ENCODE results near the gene IMMT.

DNA sequence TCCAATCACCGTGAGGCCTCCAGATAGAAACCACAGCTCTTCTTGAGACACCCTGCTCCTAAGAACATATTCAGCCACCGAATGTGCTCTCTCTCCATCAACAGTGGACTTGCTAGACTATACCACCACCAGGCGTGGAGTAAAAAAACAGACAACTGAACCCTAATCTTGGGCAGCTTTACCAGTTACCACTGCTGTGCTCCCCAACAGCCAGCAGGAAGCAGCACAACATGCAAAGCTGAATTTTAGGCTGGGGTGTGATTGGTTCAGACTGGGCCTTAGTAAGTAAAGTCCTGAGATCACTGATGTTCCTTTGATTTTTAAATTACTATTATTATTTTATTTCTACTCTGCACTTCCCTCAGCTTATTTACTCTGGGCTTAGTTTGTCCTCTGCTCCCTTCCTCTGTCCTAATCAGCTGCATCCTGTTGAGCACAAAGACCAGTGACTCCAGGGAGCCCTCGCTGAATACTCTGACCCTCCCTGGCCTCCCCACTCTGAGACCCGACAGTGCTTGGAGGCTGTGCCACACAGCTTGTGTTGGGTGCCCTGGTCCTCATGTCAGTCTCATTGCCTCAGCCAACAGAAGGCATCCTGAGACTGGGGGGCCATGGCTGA is 25.9 kb upstream of the IMMT start:
- TF ChIP-seq, protein P1, sequence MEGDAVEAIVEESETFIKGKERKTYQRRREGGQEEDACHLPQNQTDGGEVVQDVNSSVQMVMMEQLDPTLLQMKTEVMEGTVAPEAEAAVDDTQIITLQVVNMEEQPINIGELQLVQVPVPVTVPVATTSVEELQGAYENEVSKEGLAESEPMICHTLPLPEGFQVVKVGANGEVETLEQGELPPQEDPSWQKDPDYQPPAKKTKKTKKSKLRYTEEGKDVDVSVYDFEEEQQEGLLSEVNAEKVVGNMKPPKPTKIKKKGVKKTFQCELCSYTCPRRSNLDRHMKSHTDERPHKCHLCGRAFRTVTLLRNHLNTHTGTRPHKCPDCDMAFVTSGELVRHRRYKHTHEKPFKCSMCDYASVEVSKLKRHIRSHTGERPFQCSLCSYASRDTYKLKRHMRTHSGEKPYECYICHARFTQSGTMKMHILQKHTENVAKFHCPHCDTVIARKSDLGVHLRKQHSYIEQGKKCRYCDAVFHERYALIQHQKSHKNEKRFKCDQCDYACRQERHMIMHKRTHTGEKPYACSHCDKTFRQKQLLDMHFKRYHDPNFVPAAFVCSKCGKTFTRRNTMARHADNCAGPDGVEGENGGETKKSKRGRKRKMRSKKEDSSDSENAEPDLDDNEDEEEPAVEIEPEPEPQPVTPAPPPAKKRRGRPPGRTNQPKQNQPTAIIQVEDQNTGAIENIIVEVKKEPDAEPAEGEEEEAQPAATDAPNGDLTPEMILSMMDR (IDR thresholded peaks at IDR 0.05): peak; percentile 66 to 81 (median 75)
- no peak for TF ChIP-seq POLR2A (IDR thresholded peaks at IDR 0.05)

Measured in tibial nerve (tissue), 3 donors.